Astrocyte (in vitro differentiated cells and primary cell): ENCODE data around the gene LIMS2.

Experiments
- EZH2 ChIP-seq: IDR thresholded peaks from 2 replicates; pipeline ENCODE4 v1.6.1; 2012; ENCODE audit warnings: mild to moderate bottlenecking, low read length, inconsistent platforms; ENCODE audit not compliant: insufficient read depth
- TF ChIP-seq, protein P1 (sequence below): IDR thresholded peaks from 2 replicates; pipeline ENCODE4 v1.5.1; 2011; ENCODE audit warnings: low read depth, mild to moderate bottlenecking, inconsistent platforms, low read length, moderate library complexity; ENCODE audit not compliant: insufficient read depth

DNA sequence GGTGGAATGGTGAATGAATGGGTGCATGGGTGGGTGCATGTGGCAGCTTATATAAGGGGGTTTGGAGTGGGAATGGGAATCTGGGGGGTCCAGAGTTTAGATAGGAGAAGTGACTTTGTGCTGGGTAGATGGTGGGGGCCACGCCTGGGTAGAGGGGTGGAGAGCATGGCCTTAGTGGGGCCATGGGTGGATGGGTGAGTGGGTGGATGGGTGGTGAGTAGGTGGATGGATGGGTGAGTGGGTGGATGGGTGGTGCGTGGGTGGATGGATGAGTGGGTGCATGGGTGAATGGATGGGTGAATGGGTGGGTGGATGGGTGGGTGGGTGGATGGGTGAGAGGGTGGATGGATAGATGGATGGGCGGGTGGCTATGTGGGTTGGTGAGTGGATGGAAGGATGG, 86.0 kb downstream of the LIMS2 start:
- TF ChIP-seq, protein P1, sequence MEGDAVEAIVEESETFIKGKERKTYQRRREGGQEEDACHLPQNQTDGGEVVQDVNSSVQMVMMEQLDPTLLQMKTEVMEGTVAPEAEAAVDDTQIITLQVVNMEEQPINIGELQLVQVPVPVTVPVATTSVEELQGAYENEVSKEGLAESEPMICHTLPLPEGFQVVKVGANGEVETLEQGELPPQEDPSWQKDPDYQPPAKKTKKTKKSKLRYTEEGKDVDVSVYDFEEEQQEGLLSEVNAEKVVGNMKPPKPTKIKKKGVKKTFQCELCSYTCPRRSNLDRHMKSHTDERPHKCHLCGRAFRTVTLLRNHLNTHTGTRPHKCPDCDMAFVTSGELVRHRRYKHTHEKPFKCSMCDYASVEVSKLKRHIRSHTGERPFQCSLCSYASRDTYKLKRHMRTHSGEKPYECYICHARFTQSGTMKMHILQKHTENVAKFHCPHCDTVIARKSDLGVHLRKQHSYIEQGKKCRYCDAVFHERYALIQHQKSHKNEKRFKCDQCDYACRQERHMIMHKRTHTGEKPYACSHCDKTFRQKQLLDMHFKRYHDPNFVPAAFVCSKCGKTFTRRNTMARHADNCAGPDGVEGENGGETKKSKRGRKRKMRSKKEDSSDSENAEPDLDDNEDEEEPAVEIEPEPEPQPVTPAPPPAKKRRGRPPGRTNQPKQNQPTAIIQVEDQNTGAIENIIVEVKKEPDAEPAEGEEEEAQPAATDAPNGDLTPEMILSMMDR, result no peak
- TF ChIP-seq EZH2, result no peak
